HEK293 (cell line): ENCODE data around the gene MIER3.

Source experiments
- GLI2 ChIP-seq: fragments of 450-650 bp; formaldehyde crosslinking; IDR thresholded peaks from 2 replicates; pipeline ENCODE4; 2017; ENCODE audit warnings: missing biosample characterization, missing genetic modification characterization, low read depth, borderline replicate concordance
- KLF16 ChIP-seq: fragments of 450-650 bp; formaldehyde crosslinking; IDR thresholded peaks from 2 replicates; pipeline ENCODE4 v1.5.1; 2017; ENCODE audit warnings: missing biosample characterization, missing genetic modification characterization
- RBAK ChIP-seq: fragments of 450-650 bp; formaldehyde crosslinking; IDR thresholded peaks from 2 replicates; pipeline ENCODE4 v1.5.1; 2016; ENCODE audit warnings: missing biosample characterization, missing genetic modification characterization
- ZIC2 ChIP-seq: fragments of 450-650 bp; formaldehyde crosslinking; IDR thresholded peaks from 2 replicates; pipeline ENCODE4 v1.5.1; 2016; ENCODE audit warnings: missing biosample characterization, missing genetic modification characterization
- ZNF274 ChIP-seq, 2 experiments: fragments of 200-500 bp in 1 of 2; fragments of 450-650 bp in 1 of 2; sonication (Bioruptor generic) in 1 of 2; formaldehyde crosslinking in 1 of 2; IDR thresholded peaks; 2 replicates each; pipeline versions ENCODE4 v1.5.1 to v1.6.1; 2014 to 2016; ENCODE audit warnings: borderline replicate concordance in 1 of 2, inconsistent platforms in 1 of 2, low read length in 1 of 2, missing biosample characterization in 1 of 2, missing genetic modification characterization in 1 of 2
- ZNF518A ChIP-seq: fragments of 450-650 bp; formaldehyde crosslinking; conservative IDR thresholded peaks from 2 replicates; pipeline ENCODE4 v1.5.1; 2016; ENCODE audit warnings: low read depth, missing biosample characterization, missing genetic modification characterization
- ZNF548 ChIP-seq: fragments of 450-650 bp; formaldehyde crosslinking; IDR thresholded peaks from 2 replicates; pipeline ENCODE4 v1.5.1; 2016; ENCODE audit warnings: missing biosample characterization, missing genetic modification characterization
- ZNF747 ChIP-seq: fragments of 450-650 bp; formaldehyde crosslinking; IDR thresholded peaks from 2 replicates; pipeline ENCODE4 v1.5.1; 2016; ENCODE audit warnings: missing biosample characterization, missing genetic modification characterization
- ZSCAN16 ChIP-seq: fragments of 450-650 bp; formaldehyde crosslinking; IDR thresholded peaks from 2 replicates; pipeline ENCODE4 v1.5.1; 2016; ENCODE audit warnings: missing biosample characterization, missing genetic modification characterization
- TF ChIP-seq, protein P1 (sequence below): fragments of 450-650 bp; formaldehyde crosslinking; IDR thresholded peaks from 2 replicates; pipeline ENCODE4 v1.5.1; 2016; ENCODE audit warnings: missing biosample characterization, missing genetic modification characterization
- TF ChIP-seq, protein P2 (sequence below): fragments of 450-650 bp; formaldehyde crosslinking; IDR thresholded peaks from 2 replicates; pipeline ENCODE4 v1.5.1; 2016; ENCODE audit warnings: missing biosample characterization, missing genetic modification characterization
- TF ChIP-seq, protein P3 (sequence below): fragments of 450-650 bp; formaldehyde crosslinking; IDR thresholded peaks from 2 replicates; pipeline ENCODE4 v1.5.1; 2017; ENCODE audit warnings: missing biosample characterization, missing genetic modification characterization
- TF ChIP-seq, protein P4 (sequence below): fragments of 450-650 bp; formaldehyde crosslinking; IDR thresholded peaks from 2 replicates; pipeline ENCODE4 v1.5.1; 2016; ENCODE audit warnings: missing biosample characterization, missing genetic modification characterization

DNA sequence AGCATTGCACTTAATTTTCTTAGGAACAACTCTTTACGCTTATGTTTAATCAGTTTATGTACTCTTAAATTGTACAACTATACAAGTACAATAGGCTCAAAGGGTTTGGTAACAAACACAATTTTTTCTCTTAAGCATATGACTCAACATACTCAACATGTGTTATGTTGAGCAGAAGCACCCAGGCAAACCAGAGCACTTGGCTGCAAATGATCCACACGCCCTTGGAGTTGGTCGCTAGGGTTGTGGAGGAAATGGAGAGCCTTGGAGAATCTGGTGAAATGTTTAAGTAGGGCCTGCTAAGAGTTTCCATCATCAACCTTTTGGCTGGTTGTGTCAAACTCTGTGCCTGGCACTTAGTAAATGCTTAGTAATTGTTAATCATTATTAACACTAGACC lies 25.1 kb upstream of the MIER3 start:
- TF ChIP-seq ZNF274 (IDR thresholded peaks at IDR 0.05; ENCODE audit: low read length), result no peak
- no peak for TF ChIP-seq ZNF274 (tag by site-specific recombination; IDR thresholded peaks at IDR 0.05; ENCODE audit: borderline replicate concordance)
- no peak for TF ChIP-seq ZNF548 (tag by site-specific recombination)
- TF ChIP-seq, protein P1, sequence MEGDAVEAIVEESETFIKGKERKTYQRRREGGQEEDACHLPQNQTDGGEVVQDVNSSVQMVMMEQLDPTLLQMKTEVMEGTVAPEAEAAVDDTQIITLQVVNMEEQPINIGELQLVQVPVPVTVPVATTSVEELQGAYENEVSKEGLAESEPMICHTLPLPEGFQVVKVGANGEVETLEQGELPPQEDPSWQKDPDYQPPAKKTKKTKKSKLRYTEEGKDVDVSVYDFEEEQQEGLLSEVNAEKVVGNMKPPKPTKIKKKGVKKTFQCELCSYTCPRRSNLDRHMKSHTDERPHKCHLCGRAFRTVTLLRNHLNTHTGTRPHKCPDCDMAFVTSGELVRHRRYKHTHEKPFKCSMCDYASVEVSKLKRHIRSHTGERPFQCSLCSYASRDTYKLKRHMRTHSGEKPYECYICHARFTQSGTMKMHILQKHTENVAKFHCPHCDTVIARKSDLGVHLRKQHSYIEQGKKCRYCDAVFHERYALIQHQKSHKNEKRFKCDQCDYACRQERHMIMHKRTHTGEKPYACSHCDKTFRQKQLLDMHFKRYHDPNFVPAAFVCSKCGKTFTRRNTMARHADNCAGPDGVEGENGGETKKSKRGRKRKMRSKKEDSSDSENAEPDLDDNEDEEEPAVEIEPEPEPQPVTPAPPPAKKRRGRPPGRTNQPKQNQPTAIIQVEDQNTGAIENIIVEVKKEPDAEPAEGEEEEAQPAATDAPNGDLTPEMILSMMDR (tag by site-specific recombination), result no peak
- no peak for TF ChIP-seq KLF16
- TF ChIP-seq ZNF518A (tag by site-specific recombination), result no peak
- TF ChIP-seq, protein P2, sequence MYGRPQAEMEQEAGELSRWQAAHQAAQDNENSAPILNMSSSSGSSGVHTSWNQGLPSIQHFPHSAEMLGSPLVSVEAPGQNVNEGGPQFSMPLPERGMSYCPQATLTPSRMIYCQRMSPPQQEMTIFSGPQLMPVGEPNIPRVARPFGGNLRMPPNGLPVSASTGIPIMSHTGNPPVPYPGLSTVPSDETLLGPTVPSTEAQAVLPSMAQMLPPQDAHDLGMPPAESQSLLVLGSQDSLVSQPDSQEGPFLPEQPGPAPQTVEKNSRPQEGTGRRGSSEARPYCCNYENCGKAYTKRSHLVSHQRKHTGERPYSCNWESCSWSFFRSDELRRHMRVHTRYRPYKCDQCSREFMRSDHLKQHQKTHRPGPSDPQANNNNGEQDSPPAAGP, result no peak
- TF ChIP-seq, protein P3, sequence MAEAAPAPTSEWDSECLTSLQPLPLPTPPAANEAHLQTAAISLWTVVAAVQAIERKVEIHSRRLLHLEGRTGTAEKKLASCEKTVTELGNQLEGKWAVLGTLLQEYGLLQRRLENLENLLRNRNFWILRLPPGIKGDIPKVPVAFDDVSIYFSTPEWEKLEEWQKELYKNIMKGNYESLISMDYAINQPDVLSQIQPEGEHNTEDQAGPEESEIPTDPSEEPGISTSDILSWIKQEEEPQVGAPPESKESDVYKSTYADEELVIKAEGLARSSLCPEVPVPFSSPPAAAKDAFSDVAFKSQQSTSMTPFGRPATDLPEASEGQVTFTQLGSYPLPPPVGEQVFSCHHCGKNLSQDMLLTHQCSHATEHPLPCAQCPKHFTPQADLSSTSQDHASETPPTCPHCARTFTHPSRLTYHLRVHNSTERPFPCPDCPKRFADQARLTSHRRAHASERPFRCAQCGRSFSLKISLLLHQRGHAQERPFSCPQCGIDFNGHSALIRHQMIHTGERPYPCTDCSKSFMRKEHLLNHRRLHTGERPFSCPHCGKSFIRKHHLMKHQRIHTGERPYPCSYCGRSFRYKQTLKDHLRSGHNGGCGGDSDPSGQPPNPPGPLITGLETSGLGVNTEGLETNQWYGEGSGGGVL (tag by site-specific recombination), result no peak
- TF ChIP-seq ZIC2 (tag by site-specific recombination), result no peak
- TF ChIP-seq ZNF747 (tag by site-specific recombination), result no peak
- no peak for TF ChIP-seq RBAK
- TF ChIP-seq, protein P4, sequence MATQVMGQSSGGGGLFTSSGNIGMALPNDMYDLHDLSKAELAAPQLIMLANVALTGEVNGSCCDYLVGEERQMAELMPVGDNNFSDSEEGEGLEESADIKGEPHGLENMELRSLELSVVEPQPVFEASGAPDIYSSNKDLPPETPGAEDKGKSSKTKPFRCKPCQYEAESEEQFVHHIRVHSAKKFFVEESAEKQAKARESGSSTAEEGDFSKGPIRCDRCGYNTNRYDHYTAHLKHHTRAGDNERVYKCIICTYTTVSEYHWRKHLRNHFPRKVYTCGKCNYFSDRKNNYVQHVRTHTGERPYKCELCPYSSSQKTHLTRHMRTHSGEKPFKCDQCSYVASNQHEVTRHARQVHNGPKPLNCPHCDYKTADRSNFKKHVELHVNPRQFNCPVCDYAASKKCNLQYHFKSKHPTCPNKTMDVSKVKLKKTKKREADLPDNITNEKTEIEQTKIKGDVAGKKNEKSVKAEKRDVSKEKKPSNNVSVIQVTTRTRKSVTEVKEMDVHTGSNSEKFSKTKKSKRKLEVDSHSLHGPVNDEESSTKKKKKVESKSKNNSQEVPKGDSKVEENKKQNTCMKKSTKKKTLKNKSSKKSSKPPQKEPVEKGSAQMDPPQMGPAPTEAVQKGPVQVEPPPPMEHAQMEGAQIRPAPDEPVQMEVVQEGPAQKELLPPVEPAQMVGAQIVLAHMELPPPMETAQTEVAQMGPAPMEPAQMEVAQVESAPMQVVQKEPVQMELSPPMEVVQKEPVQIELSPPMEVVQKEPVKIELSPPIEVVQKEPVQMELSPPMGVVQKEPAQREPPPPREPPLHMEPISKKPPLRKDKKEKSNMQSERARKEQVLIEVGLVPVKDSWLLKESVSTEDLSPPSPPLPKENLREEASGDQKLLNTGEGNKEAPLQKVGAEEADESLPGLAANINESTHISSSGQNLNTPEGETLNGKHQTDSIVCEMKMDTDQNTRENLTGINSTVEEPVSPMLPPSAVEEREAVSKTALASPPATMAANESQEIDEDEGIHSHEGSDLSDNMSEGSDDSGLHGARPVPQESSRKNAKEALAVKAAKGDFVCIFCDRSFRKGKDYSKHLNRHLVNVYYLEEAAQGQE (tag by site-specific recombination), result no peak
- no peak for TF ChIP-seq ZSCAN16
- TF ChIP-seq GLI2 (tag by site-specific recombination), result no peak
